SU-DHL-6 (cell line): Measurements from ENCODE around the gene PRLR.

Source experiments
- H2AFZ ChIP-seq: fragments of 200-600 bp; sonication (generic); 2 replicates; pipeline ENCODE4 v1.6.1; 2014; ENCODE audit warnings: low read depth, mild to moderate bottlenecking, moderate library complexity, mixed read lengths, antibody characterized with exemption, low read length; ENCODE audit not compliant: severe bottlenecking
- H3F3A ChIP-seq: fragments of 200-600 bp; shearing (Covaris generic); 2 replicates; pipeline ENCODE4 v1.6.0; 2016; ENCODE audit warnings: antibody characterized with exemption, mild to moderate bottlenecking; ENCODE audit not compliant: insufficient read depth
- H3K27ac ChIP-seq: fragments of 200-600 bp; sonication (generic); 2 replicates; pipeline ENCODE4 v1.5.1; 2016; ENCODE audit warnings: low read depth, mild to moderate bottlenecking, low read length, moderate library complexity, mixed read lengths
- H3K27me3 ChIP-seq: fragments of 200-600 bp; sonication (generic), shearing (Covaris generic); 2 replicates; pipeline ENCODE4 v1.6.0; 2014; ENCODE audit warnings: mild to moderate bottlenecking, low read length
- H3K36me3 ChIP-seq: fragments of 200-600 bp; sonication (generic); 2 replicates; pipeline ENCODE4 v1.6.1; 2014; ENCODE audit warnings: mild to moderate bottlenecking, low read length, mixed read lengths
- H3K4me2 ChIP-seq: fragments of 300-600, 200-600 bp; shearing (Covaris generic), sonication (generic); 2 replicates; pipeline ENCODE4 v1.6.0; 2014; ENCODE audit warnings: low read length, low read depth, mild to moderate bottlenecking; ENCODE audit not compliant: poor library complexity, severe bottlenecking
- H3K4me3 ChIP-seq: fragments of 200-600 bp; sonication (generic); 2 replicates; pipeline ENCODE4 v1.5.1; 2014; ENCODE audit warnings: antibody characterized with exemption, low read length, mild to moderate bottlenecking, mixed read lengths; ENCODE audit not compliant: insufficient read depth, poor library complexity, severe bottlenecking
- H3K79me2 ChIP-seq: fragments of 200-600 bp; sonication (generic); 2 replicates; pipeline ENCODE4 v1.6.1; 2014; ENCODE audit warnings: mild to moderate bottlenecking, low read length, moderate library complexity; ENCODE audit not compliant: insufficient read depth
- H3K9ac ChIP-seq: fragments of 200-600 bp; sonication (generic); 2 replicates; pipeline ENCODE4 v1.7.0; 2014; ENCODE audit warnings: mild to moderate bottlenecking, low read length
- H3K9me2 ChIP-seq: fragments of 200-600 bp; sonication (generic); replicated peaks from 2 replicates; pipeline ENCODE4 v1.6.1; 2014; ENCODE audit warnings: low read length; ENCODE audit not compliant: insufficient read depth
- H3K9me3 ChIP-seq: fragments of 200-600 bp; sonication (generic); 2 replicates; pipeline ENCODE4 v1.6.1; 2014; ENCODE audit warnings: low read length, mixed read lengths; ENCODE audit not compliant: insufficient read depth
- H4K20me1 ChIP-seq: fragments of 200-600 bp; sonication (generic); 2 replicates; pipeline ENCODE4 v1.6.1; 2014; ENCODE audit warnings: low read depth, mild to moderate bottlenecking, antibody characterized with exemption, low read length, moderate library complexity, mixed read lengths
- EZH2phosphoT487 ChIP-seq: fragments of 200-600 bp; sonication (generic), shearing (Covaris generic); conservative IDR thresholded peaks from 2 replicates; pipeline ENCODE4 v1.6.1; 2018; ENCODE audit warnings: mild to moderate bottlenecking, antibody characterized with exemption, low read length, moderate library complexity, mixed read lengths
- TF ChIP-seq, protein P1 (sequence below): fragments of 200-600 bp; sonication (generic); IDR thresholded peaks from one replicate; pipeline ENCODE4 v1.5.1; 2017; ENCODE audit warnings: antibody characterized with exemption, mild to moderate bottlenecking, low read length, moderate library complexity; ENCODE audit not compliant: insufficient read depth, poor library complexity, severe bottlenecking

PRLR gene

DNA sequence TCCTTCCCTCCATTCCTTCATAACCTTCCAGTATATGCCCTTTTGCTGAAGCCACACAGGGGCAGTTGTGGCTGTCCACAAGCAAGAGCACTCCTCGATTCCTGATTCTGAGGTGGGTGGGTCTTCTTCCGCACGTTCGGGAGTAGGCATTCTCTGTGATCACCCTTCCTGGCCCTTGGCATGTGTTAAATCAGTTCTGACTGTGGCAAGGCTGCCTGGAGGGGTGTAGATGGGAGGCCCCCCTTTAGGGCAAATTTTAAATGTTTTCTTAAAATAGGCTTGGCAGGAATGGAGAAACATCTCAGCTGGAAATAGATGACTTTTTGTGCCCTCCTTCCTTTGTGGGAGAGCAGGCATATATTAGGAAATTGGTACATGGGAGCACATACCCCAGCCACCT lies 185.6 kb downstream of the PRLR start:
- H3K36me3 ChIP-seq, result no peaks in the 10 kb centered on the region

DNA sequence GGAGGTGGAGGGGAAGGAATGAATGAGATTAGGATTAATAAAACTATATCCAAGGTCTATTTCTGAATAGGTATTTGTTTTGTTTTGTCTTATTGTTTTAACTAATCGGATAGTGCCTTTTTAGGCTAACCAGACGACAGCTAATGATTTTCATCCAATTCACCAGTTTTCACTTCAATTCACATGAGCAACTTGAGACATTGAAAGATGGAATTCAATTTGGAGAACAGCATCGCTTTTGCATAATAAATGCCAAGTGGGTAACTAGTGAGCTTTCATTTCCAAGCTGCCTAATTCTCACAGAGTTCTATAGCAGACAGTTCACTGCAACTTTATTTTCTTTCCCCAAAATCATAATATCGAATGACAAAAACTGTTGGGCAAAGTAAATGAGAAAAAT lies 187.5 kb downstream of the PRLR start:
- Histone ChIP-seq H3K9me3 (no peaks in the 10 kb centered on the region), H2AFZ (no peak overlapping the region), H3K27ac (no peak overlapping the region), H3K4me3 (no peak overlapping the region), H3K36me3 (no peaks in the 10 kb centered on the region), H3K9me2 (no peaks in the 10 kb centered on the region), H3K27me3 (no peaks in the 10 kb centered on the region), H3K79me2 (no peaks in the 10 kb centered on the region), H3F3A (no peaks in the 10 kb centered on the region), H3K4me2 (no peak overlapping the region), H4K20me1 (no peaks in the 10 kb centered on the region), H3K9ac (no peak overlapping the region)
- TF ChIP-seq, protein P1, sequence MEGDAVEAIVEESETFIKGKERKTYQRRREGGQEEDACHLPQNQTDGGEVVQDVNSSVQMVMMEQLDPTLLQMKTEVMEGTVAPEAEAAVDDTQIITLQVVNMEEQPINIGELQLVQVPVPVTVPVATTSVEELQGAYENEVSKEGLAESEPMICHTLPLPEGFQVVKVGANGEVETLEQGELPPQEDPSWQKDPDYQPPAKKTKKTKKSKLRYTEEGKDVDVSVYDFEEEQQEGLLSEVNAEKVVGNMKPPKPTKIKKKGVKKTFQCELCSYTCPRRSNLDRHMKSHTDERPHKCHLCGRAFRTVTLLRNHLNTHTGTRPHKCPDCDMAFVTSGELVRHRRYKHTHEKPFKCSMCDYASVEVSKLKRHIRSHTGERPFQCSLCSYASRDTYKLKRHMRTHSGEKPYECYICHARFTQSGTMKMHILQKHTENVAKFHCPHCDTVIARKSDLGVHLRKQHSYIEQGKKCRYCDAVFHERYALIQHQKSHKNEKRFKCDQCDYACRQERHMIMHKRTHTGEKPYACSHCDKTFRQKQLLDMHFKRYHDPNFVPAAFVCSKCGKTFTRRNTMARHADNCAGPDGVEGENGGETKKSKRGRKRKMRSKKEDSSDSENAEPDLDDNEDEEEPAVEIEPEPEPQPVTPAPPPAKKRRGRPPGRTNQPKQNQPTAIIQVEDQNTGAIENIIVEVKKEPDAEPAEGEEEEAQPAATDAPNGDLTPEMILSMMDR, result no peak
- no peak for TF ChIP-seq EZH2phosphoT487

More for the DNA sequence above, 185.6 kb downstream of the PRLR start:
- H2AFZ ChIP-seq, result no peak overlapping the region
- no peaks in the 10 kb centered on the region for H3K9me3 ChIP-seq
- H3K4me2 ChIP-seq, result no peak overlapping the region
- H3F3A ChIP-seq, result no peaks in the 10 kb centered on the region
- no peaks in the 10 kb centered on the region for H3K9me2 ChIP-seq
- H3K27me3 ChIP-seq, result no peaks in the 10 kb centered on the region
- no peak overlapping the region for H3K27ac ChIP-seq
- TF ChIP-seq, protein P1, result no peak
- no peak for TF ChIP-seq EZH2phosphoT487
- H3K4me3 ChIP-seq, result no peak overlapping the region
- H3K79me2 ChIP-seq, result no peaks in the 10 kb centered on the region
- no peak overlapping the region for H3K9ac ChIP-seq
- H4K20me1 ChIP-seq, result no peaks in the 10 kb centered on the region

DNA sequence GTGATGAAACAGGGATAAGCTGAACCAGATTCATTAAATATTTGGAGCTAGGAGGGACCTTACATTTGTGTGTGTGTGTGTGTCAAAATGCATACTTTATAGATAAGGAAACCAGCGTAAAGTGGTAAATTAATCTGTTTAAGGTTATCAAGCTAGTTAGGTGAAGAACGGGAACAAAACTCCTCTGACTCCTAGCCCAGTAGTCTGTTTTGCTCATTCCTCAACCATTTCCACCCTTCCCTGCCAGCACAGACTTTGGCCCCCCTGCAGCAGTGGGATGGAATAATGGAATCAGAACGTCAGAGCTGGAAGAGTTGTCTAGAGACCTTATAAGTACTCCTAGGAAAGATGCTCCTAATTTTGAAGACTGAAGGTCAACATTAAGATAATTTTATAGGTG lies 189.0 kb downstream of the PRLR start:
- no peak overlapping the region for H3K27ac ChIP-seq
- H3K79me2 ChIP-seq, result no peaks in the 10 kb centered on the region
- H3K4me2 ChIP-seq, result no peak overlapping the region
- H3K36me3 ChIP-seq, result no peaks in the 10 kb centered on the region
- no peaks in the 10 kb centered on the region for H3K9me3 ChIP-seq
- H3F3A ChIP-seq, result no peaks in the 10 kb centered on the region
- no peak overlapping the region for H2AFZ ChIP-seq
- H3K9ac ChIP-seq, result no peak overlapping the region
- H3K4me3 ChIP-seq, result no peak overlapping the region
- no peaks in the 10 kb centered on the region for H4K20me1 ChIP-seq
- no peaks in the 10 kb centered on the region for H3K27me3 ChIP-seq
- TF ChIP-seq EZH2phosphoT487, result no peak
- TF ChIP-seq, protein P1, result no peak
- H3K9me2 ChIP-seq, result no peaks in the 10 kb centered on the region

DNA sequence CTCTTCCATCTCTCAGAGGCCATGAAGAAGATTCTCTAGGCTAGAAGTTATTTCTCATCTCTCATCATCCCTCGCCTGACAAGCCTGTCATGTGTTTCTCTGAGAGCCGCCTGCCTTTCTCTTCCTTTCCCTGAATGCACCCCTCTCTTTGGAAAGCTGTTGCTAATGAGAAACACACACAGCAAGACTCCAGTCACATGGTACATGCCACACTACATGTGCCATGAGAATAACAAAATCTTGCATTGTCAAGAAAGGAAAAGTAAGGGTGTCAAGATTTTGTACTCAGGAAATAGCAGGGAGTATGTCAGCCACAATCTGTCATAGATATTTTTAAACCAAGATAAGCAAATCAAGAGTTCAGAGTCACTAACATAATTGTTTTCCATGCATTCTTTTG lies 191.4 kb downstream of the PRLR start:
- Histone ChIP-seq H3K9me3 (no peaks in the 10 kb centered on the region), H3K4me2 (no peak overlapping the region), H3F3A (no peaks in the 10 kb centered on the region), H4K20me1 (no peaks in the 10 kb centered on the region), H3K4me3 (no peak overlapping the region), H3K9me2 (no peaks in the 10 kb centered on the region), H3K9ac (no peak overlapping the region), H3K36me3 (no peaks in the 10 kb centered on the region), H2AFZ (no peak overlapping the region), H3K27ac (no peak overlapping the region), H3K79me2 (no peaks in the 10 kb centered on the region), H3K27me3 (no peaks in the 10 kb centered on the region)
- TF ChIP-seq, protein P1, result no peak
